ENCODE measurements around the gene WDR4. TPM values are rescaled to one million over a fixed set of nuclear protein-coding genes. Genes with fewer than 3 reads are reported as not detected.
A peak's percentile ranks its signal among the peaks of the same experiment; 100 is the strongest.
"Not testable (repeated sequence)": the region's sequence is repeated elsewhere in the genome, so short reads cannot be mapped to it uniquely, and the experiment has no call there.

Gene WDR4
- total RNA-seq, 1 donor from 2014 or later, result 8.6 TPM

DNA sequence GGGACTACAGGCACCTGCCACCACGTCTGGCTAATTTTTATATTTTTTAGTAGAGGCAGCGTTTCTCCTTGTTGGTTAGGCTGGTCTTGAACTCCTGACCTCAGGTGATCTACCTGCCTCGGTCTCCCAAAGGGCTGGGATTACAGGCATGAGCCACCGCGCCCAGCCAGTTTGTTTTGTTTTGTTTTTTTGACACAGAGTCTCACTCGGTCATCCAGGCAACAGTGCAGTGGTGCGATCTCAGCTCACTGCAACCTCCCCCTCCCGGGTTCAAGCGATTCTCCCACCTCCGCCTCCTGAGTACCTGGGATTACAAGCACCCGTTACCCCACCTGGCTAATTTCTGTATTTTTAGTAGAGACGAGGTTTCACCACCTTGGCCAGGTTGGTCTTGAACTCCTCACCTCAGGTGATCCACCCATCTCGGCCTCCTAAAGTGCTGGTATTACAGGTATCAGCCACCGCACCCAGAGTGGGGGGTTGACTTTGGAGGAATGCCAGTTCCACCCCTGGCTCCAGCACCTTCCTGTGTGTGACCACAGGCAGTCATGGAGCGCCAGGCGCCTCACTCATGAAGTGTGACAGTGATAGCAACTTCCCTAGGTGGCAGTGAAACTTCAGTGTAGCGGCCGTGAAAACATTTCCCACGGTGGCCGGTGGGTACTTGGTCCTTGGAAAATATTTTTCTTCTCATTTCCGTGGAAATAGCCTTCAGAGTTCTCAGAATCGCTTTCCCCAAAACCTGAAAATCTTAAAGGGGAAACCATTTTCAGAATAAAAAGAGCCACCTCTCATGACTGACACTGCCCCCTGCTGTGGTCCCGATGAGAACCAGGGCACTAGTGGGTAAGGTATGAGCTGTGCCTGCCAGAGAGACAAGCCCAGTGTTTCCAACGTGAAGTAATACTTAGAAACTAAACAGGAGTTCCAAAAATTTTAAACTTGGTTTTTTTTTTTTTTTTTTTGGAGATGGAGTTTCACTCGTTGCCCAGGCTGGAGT lies 48.6 kb downstream of the WDR4 start:
- no peak for DNase-seq (ENCODE audit: low spot score)
- intact Hi-C loops (cut with DNase I), result no loop called here

DNA sequence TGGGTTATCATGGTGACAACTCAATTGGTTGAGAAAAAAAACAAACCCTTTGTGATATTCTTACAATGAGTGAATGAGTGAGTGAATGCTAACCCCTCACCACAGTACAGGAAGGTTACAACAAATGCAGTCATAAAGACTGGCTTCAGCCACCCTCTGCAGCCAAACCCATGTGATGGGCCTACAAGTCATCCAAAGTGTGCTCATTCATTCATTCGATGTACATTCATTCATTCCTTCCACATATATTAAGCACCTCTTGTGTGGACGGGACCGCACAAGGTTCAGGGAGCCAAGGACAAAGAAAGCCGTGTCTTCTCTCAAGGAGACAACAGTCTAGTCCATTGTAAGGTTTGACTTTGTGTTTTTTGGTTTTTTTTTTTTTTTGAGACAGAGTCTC lies 49.4 kb downstream of the WDR4 start:
- intact Hi-C loops (cut with DNase I), result no loop called here
- DNase-seq (ENCODE audit: low spot score), result no peak

DNA sequence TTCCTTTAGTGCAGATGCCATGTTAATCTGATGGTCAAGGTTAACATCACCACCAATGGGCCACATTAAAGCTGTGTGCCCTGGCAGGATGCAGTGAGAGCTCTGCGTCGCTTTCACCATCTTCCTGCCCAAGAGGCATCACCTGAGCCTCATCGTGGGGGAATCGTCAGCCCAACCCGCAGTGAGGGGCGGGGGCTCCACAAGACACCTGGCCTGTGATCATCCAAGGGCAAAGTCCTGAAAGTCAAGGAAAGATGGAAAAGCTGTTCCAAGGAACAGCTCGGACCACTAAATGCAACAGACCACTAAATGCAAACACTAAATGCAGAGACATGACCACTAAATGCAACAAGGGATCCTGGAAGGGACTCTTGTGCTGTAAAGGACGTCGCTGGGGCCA lies 49.9 kb downstream of the WDR4 start:
- no peak for DNase-seq (ENCODE audit: low spot score)
- intact Hi-C loops (cut with DNase I), result no loop called here

DNA sequence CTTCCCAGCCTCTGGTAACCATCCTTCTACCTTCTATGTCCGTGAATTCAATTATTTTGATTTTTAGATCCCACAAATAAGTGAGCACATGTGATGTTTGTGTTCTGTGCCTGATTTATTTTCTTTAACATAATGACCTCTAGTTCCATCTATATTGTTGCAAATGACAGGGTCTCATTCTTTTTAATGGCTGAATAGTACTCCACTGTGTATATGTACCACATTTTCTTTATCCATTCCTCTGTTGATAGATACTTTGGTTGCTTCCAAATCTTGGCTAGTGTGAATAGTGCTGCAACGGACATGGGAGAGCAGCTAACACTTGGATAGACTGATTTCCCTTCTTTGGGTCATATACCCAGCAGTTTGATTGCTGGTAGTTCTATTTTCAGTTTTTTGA lies 51.8 kb downstream of the WDR4 start:
- DNase-seq (ENCODE audit: low spot score), result no peak
- intact Hi-C loops (cut with DNase I), result no loop called here

DNA sequence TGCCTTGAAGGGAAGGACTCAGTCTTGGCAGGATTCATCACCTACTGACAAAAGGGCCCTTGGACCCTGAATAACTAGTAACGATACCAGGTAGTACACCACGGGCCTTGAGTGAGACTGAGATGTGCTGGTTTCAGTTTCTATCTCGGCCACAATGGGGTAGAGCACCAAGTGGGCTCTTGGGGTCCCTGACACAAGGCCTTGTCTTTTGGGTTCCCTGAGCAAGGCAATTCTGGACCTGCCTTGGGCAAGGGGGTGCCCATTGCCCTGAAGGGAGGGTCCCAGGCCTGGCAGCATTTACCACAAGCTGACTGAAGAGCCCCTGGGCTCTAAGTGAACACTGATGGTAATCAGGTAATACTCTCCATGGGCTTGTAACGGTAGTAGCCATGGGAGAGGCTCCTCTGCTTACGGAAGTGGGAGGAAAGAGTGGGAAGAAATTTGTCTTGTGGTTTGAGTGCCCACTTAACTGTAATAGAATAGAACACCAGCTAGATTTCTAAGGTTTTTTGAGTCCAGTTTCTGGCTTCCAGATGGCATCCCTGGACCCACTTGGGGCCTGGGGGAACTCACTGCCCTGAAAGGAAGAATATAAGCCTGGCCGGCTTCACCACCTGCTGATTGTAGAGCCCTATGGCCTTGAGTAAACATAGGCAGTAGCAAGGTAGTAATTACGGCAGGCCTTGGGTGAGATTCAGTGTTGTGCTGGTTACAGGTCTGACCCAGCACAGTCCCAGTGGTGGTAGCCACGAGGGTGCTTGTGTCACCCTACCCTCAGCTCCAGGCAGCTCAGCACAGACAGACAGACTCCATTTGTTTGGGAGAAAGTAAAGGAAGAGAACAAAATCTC lies 58.5 kb downstream of the WDR4 start:
- intact Hi-C loops (cut with DNase I), result no loop called here
- no peak for DNase-seq (ENCODE audit: low spot score)

DNA sequence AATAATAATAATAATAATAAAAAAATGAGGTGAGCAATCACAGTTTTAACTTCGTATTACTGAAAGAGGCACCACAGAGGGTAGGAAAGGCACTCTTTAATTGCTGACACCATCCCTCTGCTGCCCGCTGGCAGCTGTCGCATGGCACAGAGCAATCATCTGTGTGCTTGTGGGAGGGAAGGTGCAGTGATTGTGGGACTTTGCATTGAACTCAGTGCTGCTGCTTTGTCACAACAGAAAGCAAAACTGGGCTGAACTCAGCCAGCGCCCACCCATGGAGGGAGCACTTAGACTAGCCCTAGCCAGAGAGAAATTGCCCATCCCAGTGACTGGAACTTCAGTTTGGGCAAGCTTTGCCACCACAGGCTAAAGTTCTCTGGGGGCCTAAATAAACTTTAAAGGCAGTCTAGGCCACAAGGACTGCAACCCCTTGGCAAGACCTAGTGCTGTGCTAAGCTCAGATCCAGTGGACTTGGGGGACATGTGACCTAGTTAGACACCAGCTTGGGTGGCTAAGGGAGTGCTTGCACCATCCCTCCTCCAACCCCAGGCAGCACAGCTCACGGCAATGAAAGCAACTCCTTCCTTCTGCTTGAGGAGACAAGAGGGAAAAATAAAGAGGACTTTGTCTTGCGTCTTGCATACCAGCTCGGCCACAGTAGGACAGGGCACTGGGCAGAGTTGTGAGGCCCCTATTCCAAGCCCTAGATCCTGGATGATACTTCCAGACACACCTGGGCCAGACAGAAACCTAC lies 59.3 kb downstream of the WDR4 start:
- no peak for DNase-seq (ENCODE audit: low spot score)
- intact Hi-C loops (cut with DNase I), result loop anchor here (2.0 to 10.0 kb wide), 3 partner anchors 168 to 675 kb away; partner anchors contain the start of gene PDE9A

DNA sequence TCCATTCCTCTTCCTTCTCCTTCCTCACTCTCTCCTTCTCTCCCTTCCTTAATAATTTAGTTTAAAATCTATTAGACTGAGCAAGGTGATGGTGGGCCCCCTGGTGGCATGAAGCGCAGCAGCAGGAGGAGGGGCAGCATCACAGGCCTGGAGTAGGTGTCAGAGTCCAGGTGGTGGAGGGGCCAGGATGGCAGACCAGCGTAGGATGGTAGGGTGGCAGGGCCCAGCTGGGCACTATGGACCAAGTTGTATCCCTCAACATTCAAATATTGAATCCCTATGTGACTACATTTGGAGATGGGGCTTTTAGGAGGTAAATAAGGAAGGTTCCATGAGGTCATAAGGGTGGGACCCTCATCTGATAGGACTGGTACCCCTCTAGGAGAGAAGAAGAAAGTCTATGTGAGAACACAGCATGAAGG lies 61.0 kb downstream of the WDR4 start:
- intact Hi-C loops (cut with DNase I), result loop anchor here (2.0 to 10.0 kb wide), 3 partner anchors 166 to 674 kb away; partner anchors contain the start of gene PDE9A
- DNase-seq (ENCODE audit: low spot score), result peak; percentile 86

DNA sequence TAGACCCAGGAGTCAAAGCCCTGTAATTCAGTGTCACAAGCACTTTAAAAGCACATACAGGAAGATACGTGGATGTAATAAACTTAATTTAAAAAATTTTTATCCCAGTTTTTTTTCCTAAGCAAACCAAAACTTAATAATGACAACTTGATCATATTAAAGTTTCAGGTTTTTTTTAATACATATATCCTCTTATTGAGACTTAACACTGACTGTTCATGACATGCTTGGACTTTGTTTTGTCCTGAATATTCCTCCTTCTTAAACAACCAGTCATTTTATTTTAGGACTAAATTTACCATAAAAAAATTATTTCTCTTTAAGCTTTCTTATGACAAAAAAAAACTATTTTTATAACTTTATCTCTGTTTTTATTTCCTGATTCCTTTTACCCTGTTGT lies 64.1 kb downstream of the WDR4 start:
- intact Hi-C loops (cut with DNase I), result loop anchor here (5.0 to 10.0 kb wide), 2 partner anchors 163 to 670 kb away; partner anchors contain the start of gene PDE9A
- no peak for DNase-seq (ENCODE audit: low spot score)

DNA sequence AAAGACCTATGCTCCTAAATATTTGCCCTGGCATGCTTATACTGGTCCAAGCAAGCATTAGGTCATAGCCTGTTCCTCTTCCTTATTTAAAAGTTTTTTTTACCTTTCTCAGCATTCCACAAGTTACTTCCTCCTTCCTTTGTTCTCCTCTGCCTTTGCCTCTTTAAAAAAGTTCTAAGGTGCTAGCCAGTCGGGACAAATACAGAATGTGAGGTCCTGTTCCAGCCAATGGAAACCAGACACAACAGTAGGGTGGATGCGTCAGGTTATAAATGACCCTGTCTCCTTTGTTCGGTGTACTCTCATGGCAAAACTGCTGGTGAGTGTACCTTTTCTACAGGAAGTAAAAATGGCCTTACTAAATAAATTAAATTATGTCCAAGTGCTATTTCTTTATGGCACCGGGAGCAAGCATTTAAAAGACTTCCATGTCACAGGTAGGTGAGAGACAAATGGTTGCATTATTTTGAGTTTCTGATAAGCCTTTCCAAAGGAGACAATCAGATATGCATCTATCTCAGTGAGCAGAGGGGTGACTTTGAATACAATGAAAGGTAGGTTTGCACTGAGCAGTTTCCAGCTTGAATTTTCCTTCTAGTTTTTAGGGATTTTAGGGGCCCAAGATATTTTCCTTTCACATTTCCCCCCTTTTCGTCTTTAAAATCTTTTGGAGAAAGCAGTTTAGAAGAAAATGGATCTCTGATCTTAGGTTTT lies 66.7 kb downstream of the WDR4 start:
- DNase-seq (ENCODE audit: low spot score), result not testable (repeated sequence)
- intact Hi-C loops (cut with DNase I), result loop anchor here (10.0 kb wide), 1 partner anchor 668 kb away; no protein-coding TSS in a partner anchor

DNA sequence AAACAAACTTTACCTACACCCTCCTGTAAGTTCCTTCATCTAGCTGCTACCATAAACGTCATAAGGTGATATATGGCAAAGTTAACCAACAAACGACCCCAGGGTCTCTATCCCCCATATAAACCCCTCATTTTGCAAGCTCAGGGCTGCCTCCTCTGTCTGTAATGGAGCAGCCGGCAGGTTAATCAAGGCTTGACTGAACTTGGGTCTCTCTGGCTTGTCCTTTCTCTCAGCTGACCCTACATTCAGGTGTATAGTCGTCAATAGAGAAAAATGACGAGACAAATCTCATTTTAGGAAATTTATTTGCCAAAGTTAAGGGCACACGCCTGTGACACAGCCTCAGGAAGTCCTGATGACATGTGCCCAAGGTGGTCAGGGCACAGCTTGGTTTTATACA lies 67.4 kb downstream of the WDR4 start:
- DNase-seq (ENCODE audit: low spot score), result no peak
- intact Hi-C loops (cut with DNase I), result loop anchor here (10.0 kb wide), 1 partner anchor 667 kb away; no protein-coding TSS in a partner anchor

DNA sequence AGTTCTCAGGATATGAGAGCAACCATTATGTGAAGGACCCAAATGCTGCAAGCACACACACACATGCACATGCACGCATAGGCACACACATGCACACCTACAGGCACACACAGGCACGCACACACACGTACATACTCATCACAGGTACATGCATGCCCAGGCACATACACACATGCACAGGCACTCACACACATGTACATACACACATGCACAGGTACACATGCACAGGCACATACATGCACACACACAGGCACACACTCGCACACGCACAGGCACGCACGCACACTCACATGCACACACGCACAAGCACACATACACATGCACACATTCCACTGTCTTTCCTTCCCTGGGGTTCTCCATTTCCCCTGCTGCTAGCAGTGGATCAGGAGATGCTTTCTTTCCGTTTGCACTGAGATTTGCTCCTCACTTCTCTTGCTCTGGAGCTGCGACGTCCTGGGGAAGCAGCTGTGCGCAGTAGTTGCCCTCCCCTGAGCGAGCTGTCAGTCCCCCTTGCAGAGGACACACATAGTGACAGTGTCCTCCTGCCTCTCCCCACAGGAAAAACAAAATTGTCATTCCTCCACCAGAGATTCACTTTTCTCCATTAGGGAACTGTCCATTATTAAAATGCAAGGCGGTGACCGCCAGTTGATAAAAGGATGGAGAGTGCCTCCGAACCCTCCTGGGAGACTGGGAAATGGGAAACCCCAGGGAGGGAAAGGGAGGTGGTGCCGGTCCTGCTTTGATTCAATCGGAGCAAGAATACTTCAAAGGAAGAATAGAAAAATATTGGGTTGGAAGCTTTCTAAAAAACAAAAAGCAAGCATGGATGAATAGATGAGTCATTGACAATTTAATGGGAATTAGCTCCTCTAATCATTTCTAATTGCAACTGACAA lies 69.5 kb downstream of the WDR4 start:
- DNase-seq (ENCODE audit: low spot score), result no peak
- intact Hi-C loops (cut with DNase I), result loop anchor here (10.0 kb wide), 1 partner anchor 665 kb away; no protein-coding TSS in a partner anchor

DNA sequence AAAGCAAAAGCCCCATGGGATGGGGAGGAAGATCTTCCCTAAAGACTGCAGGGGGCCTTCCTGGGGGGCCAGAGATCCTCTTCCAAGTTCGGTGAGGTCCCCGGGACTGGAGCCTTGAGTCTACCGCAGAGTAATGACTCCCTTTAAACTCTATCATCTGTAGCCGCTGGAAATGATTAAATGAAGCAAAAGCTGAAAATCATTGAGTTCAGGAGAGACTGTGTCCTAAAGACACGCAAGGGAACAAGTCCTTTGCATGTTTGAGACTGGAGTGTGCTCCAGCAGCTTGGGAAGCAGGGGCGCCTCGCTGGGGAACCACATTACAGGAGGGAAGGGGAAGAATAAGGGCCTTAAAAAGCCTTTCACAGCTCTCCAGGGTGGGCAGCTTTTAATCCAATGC lies 70.2 kb downstream of the WDR4 start:
- no peak for DNase-seq (ENCODE audit: low spot score)

DNA sequence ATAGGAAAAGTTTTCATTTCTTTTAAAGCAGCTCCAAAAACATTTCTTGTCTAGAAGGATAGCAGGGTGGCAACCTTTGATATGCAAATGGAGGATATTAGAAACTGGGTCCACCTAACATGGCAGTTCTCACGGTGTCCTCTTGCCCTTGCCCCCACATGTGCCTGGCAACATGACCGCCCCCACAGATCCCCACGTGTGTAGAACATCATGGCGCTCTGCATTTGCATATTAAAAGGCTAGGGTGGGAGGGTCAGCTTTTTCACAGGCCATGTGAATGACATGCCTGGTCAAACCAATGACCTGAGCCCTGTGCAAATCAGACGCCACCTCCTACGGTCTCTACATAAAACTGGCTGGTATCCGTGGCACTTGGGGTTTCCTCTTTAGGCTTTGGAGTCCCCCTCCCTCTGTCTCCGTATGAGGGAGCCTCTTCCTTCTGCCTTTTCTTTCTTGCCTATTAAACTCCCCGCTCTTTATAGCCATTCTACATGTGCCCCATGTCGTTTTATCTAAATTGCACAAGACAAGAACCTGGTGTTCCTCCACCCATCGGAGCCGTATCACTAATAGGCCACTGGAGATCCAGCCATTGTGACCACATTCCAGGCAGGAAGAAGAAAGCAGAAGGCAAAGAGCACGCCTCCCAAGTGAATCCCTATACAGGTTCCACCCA lies 71.3 kb downstream of the WDR4 start:
- intact Hi-C loops (cut with DNase I), result no loop called here
- no peak for DNase-seq (ENCODE audit: low spot score)

More for the DNA sequence above, 70.2 kb downstream of the WDR4 start:
- intact Hi-C loops (cut with DNase I), result no loop called here

DNA sequence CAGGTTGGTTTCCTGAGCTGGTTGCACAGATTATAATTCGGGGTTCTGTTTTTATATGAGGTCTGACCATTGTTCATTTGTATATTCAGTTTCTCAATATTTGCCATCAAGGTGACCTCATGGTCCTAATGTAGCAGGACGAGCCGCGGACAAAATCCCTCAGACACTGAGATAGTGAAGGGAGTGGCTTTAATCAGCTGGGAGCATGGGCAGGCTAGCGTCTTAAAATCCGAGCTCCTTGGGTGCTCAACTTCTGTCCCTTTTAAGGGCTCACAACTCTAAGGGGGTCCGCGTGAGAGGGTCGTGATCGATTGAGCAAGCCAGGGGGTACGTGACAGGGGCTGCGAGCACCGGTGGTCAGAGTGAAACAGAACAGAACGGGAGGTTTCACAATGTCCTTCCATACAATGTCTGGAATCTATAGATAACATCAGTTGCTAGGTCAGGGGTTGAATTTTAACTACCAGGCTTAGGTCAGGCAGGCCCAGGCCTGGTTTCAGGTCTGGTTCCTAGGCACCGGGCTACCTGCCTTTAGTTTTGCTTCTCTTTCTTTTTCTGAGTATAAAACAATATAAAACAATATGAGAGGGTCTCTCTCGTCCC lies 71.9 kb downstream of the WDR4 start:
- DNase-seq (ENCODE audit: low spot score); intact Hi-C loops (cut with DNase I): not testable (repeated sequence)

DNA sequence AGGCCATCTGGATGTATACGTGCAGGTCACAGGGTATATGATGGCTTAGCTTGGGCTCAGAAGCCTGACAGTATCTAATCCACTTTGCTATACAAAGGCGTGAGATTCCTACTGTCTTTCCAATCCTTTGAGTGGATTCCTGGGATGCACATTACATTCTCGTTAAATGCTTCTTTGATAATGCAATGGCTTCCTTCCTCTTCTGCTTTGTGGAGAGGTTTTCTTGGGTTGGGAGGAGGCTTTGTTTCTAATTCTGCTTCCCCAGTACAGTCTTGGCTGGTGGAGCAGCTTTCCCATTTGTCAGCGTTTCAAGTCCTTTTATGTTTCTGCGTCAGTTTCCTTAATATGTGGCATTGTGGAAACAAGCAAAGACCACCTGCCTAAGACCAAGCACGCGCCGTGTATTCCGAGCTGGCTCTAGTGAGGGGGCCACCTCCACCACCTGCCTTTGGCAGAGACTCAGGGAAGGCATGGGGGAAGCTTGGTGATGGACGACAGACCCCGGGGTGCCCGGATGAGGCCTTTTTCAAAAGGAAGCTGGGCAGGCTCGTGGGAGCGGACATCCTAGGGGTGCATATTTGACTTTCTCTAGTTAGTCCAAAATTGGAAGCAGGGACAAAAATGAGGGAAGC lies 72.7 kb downstream of the WDR4 start:
- intact Hi-C loops (cut with DNase I), result no loop called here
- DNase-seq (ENCODE audit: low spot score), result no peak

DNA sequence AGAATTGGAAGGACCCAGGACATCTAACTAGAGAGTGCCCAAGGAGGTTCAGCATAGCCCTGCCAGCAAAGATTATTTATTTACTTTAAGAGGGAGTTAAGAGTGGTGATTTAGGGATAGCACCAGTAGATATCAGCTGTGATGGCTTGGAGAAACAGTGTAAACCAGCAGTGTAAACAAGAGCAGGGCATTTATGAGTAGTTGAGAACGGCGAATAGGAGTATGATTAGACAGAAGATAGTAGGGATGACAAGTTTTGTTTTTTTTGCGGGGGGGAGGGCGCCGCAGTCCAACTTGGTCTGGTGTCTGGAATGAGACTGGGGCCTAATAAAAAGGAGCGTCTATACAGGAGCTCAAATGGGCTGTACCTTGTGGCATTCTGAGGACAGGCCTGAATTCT lies 77.7 kb downstream of the WDR4 start:
- intact Hi-C loops (cut with DNase I); DNase-seq (ENCODE audit: low spot score): not testable (repeated sequence)
